ENCODE results near the gene ZDHHC14. TPM values are rescaled to one million over a fixed set of nuclear protein-coding genes. Genes with fewer than 3 reads are reported as not detected.

Gene ZDHHC14
- total and polyA plus RNA-seq, 2 of the 8 experiments (the other 6 are each of a cell fraction or from before 2014, with no cell fraction given): 2.9 to 5.3 TPM

DNA sequence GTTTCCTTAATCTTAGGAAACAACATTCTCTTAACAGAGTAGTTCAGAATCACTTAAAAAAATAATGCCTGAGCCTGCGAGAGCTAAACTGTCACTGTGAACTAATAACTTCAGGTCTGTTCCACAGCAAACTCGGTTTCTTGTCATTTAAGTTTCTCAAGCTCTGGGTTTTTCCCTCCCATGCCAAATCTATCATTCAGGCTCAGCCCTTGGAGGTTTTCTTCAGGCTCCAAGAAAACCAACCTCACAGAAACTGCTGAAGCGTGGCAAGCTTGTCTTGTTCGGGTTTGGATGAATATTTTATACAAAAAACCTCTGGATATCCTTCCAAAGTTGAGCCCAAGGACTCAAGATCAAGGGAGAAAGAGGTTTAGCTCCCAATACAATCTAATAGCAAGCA is 342.4 kb downstream of the ZDHHC14 start:
- no peak overlapping the region for H3K4me3 ChIP-seq (ENCODE audit: extremely low read depth in 1 of 4, insufficient read depth in 2 of 4, low read depth in 3 of 4, low read length in 4 of 4)
- no peaks in the 10 kb centered on the region for H4K20me1 ChIP-seq (replicated peaks in 1 of 2; ENCODE audit: control insufficient read depth in 1 of 2, insufficient read depth in 2 of 2, low read length in 2 of 2)
- no peaks in the 10 kb centered on the region; a peak in 1 of 7 replicates for H3K27me3 ChIP-seq (replicated peaks in 1 of 4; ENCODE audit: control insufficient read depth in 3 of 4, extremely low read depth in 1 of 4, insufficient read depth in 3 of 4, low read length in 3 of 4)
- CTCF ChIA-PET (ENCODE audit: partially characterized antibody): interaction anchor here (0.8 to 1.3 kb wide), 2 partner anchors 33 to 81 kb away, joined by 3 to 5 read pairs; no protein-coding TSS in a partner anchor
- WGBS, 2 experiments (ENCODE audit: extremely low coverage in 1 of 2, insufficient coverage in 1 of 2, insufficient read length in 1 of 2, insufficient replicate concordance in 2 of 2, low coverage in 1 of 2, low lambda C conversion rate in 2 of 2, missing lambda C conversion rate in 1 of 2): 88% methylated on average over 4 of the region's 4 CpGs; no CpG with 5 or more reads in 1 of the 2 experiments
- peaks cover 0 to 4% (median 0%) of the 10 kb centered on the region in 4 experiments; a peak in 1 of 7 replicates for H3K4me1 ChIP-seq (replicated peaks in 1 of 4; ENCODE audit: control insufficient read depth in 3 of 4, insufficient read depth in 4 of 4, low read length in 3 of 4)
- no peaks in the 10 kb centered on the region; the same call in 1 of the 2 replicates for H3K23me2 ChIP-seq (ENCODE audit: low read depth, low read length)
- H3K79me2 ChIP-seq (ENCODE audit: control insufficient read depth in 1 of 2, insufficient read depth in 2 of 2, low read length in 2 of 2): no peaks in the 10 kb centered on the region
- H3K14ac ChIP-seq (ENCODE audit: insufficient read length): no peak overlapping the region
- no peak overlapping the region for H4K8ac ChIP-seq (ENCODE audit: extremely low read depth, insufficient read depth, low read length)
- H3K79me1 ChIP-seq (ENCODE audit: low read depth, low read length): no peaks in the 10 kb centered on the region
- no peak overlapping the region for H2BK120ac ChIP-seq (replicated peaks; ENCODE audit: low read depth, low read length)
- H2BK15ac ChIP-seq (ENCODE audit: low read length): no peak overlapping the region
- no peaks in the 10 kb centered on the region for H3K36me3 ChIP-seq (ENCODE audit: control insufficient read depth in 2 of 4, insufficient read depth in 4 of 4, low read length in 3 of 4)
- no peak overlapping the region for H4K5ac ChIP-seq (ENCODE audit: insufficient read length, low read depth, low read length)
- no peak overlapping the region for H3K4me2 ChIP-seq (ENCODE audit: insufficient read depth in 1 of 2, low read depth in 2 of 2, low read length in 2 of 2)
- H3K56ac ChIP-seq (replicated peaks; ENCODE audit: insufficient read length, low read depth, low read length): no peak overlapping the region
- peaks cover 6 to 10% of the 10 kb centered on the region in 2 experiments; a peak in 1 of 4 replicates for H3K9me3 ChIP-seq (ENCODE audit: insufficient read depth in 2 of 2, low read depth in 1 of 2, low read length in 1 of 2)
- no peak overlapping the region for H2AFZ ChIP-seq (ENCODE audit: low read length)
- no peak overlapping the region for H2BK5ac ChIP-seq (ENCODE audit: low read depth, low read length)
- H2BK12ac ChIP-seq (ENCODE audit: low read depth, low read length): no peak overlapping the region
- POLR2A ChIA-PET (ENCODE audit: partially characterized antibody): interaction anchor here (0.6 to 1.4 kb wide), 3 partner anchors 19 to 438 kb away, joined by 3 read pairs; no protein-coding TSS in a partner anchor
- no peak overlapping the region for H3K4ac ChIP-seq (replicated peaks; ENCODE audit: insufficient read length, low read depth, low read length)
- no peak overlapping the region for H2AK5ac ChIP-seq (ENCODE audit: low read depth, low read length)
- no peak for DNase-seq (ENCODE audit: low read depth in 1 of 2, low spot score in 2 of 2)
- H2BK20ac ChIP-seq (ENCODE audit: low read length): no peak overlapping the region
- H4K91ac ChIP-seq (replicated peaks; ENCODE audit: insufficient read length, low read length): no peak overlapping the region
- no peak overlapping the region for H3K9ac ChIP-seq (replicated peaks in 1 of 4; ENCODE audit: extremely low read depth in 1 of 4, low read depth in 3 of 4, low read length in 3 of 4)
- no peak overlapping the region for H3K18ac ChIP-seq (ENCODE audit: extremely low read depth, low read length)
- no peak for FAIRE-seq
- H3K27ac ChIP-seq (ENCODE audit: low read depth, low read length): no peak overlapping the region
- no peak overlapping the region for H3K23ac ChIP-seq (ENCODE audit: insufficient read length)
- no peak for TF ChIP-seq CBX8 (IDR thresholded peaks at IDR 0.05; ENCODE audit: borderline replicate concordance, low read depth, low read length)
